Measurements from ENCODE around the gene FOXC1. TPM values are rescaled to one million over a fixed set of nuclear protein-coding genes. Genes with fewer than 3 reads are reported as not detected.

FOXC1 gene
- total and polyA plus RNA-seq, 2 experiments from 2014 or later: 0.10 to 0.13 TPM

DNA sequence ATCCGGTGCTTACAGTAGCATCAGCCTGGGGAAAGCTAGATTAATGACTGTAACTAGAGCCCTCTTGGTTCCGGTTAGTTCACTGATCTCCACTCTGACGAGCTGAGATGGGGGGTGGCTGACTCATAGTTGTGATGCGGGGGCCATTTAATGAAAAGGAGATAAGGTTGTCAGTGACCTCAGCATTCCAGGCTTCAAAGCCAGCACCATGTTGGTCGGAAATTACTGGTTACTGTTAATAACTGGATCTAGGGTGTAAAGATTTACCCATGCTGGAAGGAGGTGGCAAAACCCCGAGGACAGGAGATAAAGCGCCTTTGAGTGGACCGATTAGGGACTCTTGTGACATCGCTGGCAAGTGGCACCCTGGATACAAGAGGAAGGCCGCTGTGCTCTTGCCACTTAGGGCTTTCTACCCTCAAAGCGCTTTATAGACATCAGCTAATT, 21.1 kb downstream of the FOXC1 start:
- no peak overlapping the region for H3K4me3 Mint-ChIP-seq
- H3K27me3 Mint-ChIP-seq (ENCODE audit: insufficient read depth, low read depth, poor library complexity): peaks cover 47% of the 10 kb centered on the region
- Histone ChIP-seq H3K36me3 (ENCODE audit: insufficient read depth) (no peaks in the 10 kb centered on the region), H3K27me3 (ENCODE audit: insufficient read depth) (peaks cover 40% of the 10 kb centered on the region), H3K4me2 (no peak overlapping the region), H3K27ac (ENCODE audit: low read depth) (no peak overlapping the region), H3K4me1 (ENCODE audit: insufficient read depth) (0 out of 2 replicates have a peak, but pooled peaks cover under 1% of the 10 kb centered on the region), H3K4me3 (no peak overlapping the region), H2AFZ (no peak overlapping the region), H3K9me2 (ENCODE audit: insufficient read depth) (no peaks in the 10 kb centered on the region), H3K79me2 (replicated peaks; ENCODE audit: insufficient read depth) (no peaks in the 10 kb centered on the region), H4K20me1 (replicated peaks; ENCODE audit: insufficient read depth) (peaks cover 29% of the 10 kb centered on the region), H3F3A (replicated peaks; ENCODE audit: low read depth) (0 out of 2 replicates have a peak, but pooled peaks cover 6% of the 10 kb centered on the region)
- H3K9me3 Mint-ChIP-seq: no peaks in the 10 kb centered on the region; the same call in 2 of the 3 replicates
- no peaks in the 10 kb centered on the region for H3K36me3 Mint-ChIP-seq (ENCODE audit: low read depth)
- ATAC-seq: no peak
- TF ChIP-seq EZH2 (IDR thresholded peaks at IDR 0.05; ENCODE audit: low read depth, unreplicated experiment): no peak
- TF ChIP-seq, protein P1, sequence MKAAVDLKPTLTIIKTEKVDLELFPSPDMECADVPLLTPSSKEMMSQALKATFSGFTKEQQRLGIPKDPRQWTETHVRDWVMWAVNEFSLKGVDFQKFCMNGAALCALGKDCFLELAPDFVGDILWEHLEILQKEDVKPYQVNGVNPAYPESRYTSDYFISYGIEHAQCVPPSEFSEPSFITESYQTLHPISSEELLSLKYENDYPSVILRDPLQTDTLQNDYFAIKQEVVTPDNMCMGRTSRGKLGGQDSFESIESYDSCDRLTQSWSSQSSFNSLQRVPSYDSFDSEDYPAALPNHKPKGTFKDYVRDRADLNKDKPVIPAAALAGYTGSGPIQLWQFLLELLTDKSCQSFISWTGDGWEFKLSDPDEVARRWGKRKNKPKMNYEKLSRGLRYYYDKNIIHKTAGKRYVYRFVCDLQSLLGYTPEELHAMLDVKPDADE (IDR thresholded peaks at IDR 0.05): no peak
- TF ChIP-seq NANOG (IDR thresholded peaks at IDR 0.05; ENCODE audit: borderline replicate concordance): no peak
- TF ChIP-seq ZNF331 (CRISPR knock-in tag; IDR thresholded peaks at IDR 0.05; ENCODE audit: low read depth): no peak
- TF ChIP-seq, protein P2, sequence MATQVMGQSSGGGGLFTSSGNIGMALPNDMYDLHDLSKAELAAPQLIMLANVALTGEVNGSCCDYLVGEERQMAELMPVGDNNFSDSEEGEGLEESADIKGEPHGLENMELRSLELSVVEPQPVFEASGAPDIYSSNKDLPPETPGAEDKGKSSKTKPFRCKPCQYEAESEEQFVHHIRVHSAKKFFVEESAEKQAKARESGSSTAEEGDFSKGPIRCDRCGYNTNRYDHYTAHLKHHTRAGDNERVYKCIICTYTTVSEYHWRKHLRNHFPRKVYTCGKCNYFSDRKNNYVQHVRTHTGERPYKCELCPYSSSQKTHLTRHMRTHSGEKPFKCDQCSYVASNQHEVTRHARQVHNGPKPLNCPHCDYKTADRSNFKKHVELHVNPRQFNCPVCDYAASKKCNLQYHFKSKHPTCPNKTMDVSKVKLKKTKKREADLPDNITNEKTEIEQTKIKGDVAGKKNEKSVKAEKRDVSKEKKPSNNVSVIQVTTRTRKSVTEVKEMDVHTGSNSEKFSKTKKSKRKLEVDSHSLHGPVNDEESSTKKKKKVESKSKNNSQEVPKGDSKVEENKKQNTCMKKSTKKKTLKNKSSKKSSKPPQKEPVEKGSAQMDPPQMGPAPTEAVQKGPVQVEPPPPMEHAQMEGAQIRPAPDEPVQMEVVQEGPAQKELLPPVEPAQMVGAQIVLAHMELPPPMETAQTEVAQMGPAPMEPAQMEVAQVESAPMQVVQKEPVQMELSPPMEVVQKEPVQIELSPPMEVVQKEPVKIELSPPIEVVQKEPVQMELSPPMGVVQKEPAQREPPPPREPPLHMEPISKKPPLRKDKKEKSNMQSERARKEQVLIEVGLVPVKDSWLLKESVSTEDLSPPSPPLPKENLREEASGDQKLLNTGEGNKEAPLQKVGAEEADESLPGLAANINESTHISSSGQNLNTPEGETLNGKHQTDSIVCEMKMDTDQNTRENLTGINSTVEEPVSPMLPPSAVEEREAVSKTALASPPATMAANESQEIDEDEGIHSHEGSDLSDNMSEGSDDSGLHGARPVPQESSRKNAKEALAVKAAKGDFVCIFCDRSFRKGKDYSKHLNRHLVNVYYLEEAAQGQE (IDR thresholded peaks at IDR 0.05; ENCODE audit: unreplicated experiment): no peak
- TF ChIP-seq, protein P3, sequence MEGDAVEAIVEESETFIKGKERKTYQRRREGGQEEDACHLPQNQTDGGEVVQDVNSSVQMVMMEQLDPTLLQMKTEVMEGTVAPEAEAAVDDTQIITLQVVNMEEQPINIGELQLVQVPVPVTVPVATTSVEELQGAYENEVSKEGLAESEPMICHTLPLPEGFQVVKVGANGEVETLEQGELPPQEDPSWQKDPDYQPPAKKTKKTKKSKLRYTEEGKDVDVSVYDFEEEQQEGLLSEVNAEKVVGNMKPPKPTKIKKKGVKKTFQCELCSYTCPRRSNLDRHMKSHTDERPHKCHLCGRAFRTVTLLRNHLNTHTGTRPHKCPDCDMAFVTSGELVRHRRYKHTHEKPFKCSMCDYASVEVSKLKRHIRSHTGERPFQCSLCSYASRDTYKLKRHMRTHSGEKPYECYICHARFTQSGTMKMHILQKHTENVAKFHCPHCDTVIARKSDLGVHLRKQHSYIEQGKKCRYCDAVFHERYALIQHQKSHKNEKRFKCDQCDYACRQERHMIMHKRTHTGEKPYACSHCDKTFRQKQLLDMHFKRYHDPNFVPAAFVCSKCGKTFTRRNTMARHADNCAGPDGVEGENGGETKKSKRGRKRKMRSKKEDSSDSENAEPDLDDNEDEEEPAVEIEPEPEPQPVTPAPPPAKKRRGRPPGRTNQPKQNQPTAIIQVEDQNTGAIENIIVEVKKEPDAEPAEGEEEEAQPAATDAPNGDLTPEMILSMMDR (conservative IDR thresholded peaks at IDR 0.05; ENCODE audit: low read depth in 2 of 2): no peak
- TF ChIP-seq STAT1 (IDR thresholded peaks at IDR 0.05; ENCODE audit: unreplicated experiment): no peak
- no peak for TF ChIP-seq ZNF114 (CRISPR knock-in tag; IDR thresholded peaks at IDR 0.05)
- TF ChIP-seq, protein P4, sequence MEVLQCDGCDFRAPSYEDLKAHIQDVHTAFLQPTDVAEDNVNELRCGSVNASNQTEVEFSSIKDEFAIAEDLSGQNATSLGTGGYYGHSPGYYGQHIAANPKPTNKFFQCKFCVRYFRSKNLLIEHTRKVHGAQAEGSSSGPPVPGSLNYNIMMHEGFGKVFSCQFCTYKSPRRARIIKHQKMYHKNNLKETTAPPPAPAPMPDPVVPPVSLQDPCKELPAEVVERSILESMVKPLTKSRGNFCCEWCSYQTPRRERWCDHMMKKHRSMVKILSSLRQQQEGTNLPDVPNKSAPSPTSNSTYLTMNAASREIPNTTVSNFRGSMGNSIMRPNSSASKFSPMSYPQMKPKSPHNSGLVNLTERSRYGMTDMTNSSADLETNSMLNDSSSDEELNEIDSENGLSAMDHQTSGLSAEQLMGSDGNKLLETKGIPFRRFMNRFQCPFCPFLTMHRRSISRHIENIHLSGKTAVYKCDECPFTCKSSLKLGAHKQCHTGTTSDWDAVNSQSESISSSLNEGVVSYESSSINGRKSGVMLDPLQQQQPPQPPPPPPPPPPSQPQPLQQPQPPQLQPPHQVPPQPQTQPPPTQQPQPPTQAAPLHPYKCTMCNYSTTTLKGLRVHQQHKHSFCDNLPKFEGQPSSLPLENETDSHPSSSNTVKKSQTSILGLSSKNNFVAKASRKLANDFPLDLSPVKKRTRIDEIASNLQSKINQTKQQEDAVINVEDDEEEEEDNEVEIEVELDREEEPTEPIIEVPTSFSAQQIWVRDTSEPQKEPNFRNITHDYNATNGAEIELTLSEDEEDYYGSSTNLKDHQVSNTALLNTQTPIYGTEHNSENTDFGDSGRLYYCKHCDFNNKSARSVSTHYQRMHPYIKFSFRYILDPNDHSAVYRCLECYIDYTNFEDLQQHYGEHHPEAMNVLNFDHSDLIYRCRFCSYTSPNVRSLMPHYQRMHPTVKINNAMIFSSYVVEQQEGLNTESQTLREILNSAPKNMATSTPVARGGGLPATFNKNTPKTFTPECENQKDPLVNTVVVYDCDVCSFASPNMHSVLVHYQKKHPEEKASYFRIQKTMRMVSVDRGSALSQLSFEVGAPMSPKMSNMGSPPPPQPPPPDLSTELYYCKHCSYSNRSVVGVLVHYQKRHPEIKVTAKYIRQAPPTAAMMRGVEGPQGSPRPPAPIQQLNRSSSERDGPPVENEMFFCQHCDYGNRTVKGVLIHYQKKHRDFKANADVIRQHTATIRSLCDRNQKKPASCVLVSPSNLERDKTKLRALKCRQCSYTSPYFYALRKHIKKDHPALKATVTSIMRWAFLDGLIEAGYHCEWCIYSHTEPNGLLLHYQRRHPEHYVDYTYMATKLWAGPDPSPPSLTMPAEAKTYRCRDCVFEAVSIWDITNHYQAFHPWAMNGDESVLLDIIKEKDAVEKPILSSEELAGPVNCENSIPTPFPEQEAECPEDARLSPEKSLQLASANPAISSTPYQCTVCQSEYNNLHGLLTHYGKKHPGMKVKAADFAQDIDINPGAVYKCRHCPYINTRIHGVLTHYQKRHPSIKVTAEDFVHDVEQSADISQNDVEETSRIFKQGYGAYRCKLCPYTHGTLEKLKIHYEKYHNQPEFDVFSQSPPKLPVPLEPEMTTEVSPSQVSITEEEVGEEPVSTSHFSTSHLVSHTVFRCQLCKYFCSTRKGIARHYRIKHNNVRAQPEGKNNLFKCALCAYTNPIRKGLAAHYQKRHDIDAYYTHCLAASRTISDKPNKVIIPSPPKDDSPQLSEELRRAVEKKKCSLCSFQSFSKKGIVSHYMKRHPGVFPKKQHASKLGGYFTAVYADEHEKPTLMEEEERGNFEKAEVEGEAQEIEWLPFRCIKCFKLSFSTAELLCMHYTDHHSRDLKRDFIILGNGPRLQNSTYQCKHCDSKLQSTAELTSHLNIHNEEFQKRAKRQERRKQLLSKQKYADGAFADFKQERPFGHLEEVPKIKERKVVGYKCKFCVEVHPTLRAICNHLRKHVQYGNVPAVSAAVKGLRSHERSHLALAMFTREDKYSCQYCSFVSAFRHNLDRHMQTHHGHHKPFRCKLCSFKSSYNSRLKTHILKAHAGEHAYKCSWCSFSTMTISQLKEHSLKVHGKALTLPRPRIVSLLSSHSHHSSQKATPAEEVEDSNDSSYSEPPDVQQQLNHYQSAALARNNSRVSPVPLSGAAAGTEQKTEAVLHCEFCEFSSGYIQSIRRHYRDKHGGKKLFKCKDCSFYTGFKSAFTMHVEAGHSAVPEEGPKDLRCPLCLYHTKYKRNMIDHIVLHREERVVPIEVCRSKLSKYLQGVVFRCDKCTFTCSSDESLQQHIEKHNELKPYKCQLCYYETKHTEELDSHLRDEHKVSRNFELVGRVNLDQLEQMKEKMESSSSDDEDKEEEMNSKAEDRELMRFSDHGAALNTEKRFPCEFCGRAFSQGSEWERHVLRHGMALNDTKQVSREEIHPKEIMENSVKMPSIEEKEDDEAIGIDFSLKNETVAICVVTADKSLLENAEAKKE (CRISPR knock-in tag; IDR thresholded peaks at IDR 0.05): no peak
- TF ChIP-seq CREB1 (CRISPR knock-in tag; IDR thresholded peaks at IDR 0.05; ENCODE audit: low read depth): no peak
- TF ChIP-seq JUNB (IDR thresholded peaks at IDR 0.05; ENCODE audit: unreplicated experiment): no peak
- no peak for TF ChIP-seq EZH2phosphoT487 (IDR thresholded peaks at IDR 0.05; ENCODE audit: unreplicated experiment)
- TF ChIP-seq POLR2AphosphoS5 (IDR thresholded peaks at IDR 0.05; ENCODE audit: low read depth): no peak
- peaks cover 7% of the 10 kb centered on the region for H3K4me1 Mint-ChIP-seq
- H3K27ac Mint-ChIP-seq: no peak overlapping the region
- no peak for DNase-seq (ENCODE audit: low spot score)
